ENCODE measurements around the gene NRBP1. TPM values are rescaled to one million over a fixed set of nuclear protein-coding genes. Genes with fewer than 3 reads are reported as not detected.
A peak's percentile ranks its signal among the peaks of the same experiment; 100 is the strongest.

NRBP1 gene
- total and polyA plus RNA-seq, 4 donors: 34.3 to 56.9 (median 46.0) TPM

DNA sequence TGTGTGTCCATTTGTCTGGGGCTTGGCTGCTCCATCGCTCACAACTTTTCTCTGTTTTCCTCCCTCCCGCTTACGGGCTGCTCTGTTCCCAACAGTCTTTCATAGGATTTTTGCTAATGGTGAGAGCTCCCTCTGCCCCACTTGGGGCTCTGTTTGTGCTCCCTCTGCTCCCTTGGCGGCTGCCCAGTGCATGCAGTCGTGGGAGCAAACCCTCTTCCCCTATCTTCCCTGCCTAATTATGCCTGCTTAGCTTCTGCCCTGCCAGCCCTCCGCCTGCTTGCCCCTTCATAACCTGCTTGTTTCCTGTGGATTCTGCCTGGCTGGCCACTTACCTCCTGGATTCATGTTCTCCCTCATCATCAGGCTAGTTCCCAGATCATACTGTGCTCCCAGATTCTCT is 7.2 kb downstream of the NRBP1 start:
- WGBS: 92% methylated on average over 6 of the region's 6 CpGs
- no peaks in the 10 kb centered on the region for H3K9me3 ChIP-seq (ENCODE audit: control insufficient read depth in 4 of 4, low read length in 3 of 4)
- no peak for TF ChIP-seq SP1 (IDR thresholded peaks at IDR 0.05)
- no peak for TF ChIP-seq FOXA1 (IDR thresholded peaks at IDR 0.05)
- no peak for TF ChIP-seq EGR1 (IDR thresholded peaks at IDR 0.05; ENCODE audit: low read depth in 2 of 2)
- no peak overlapping the region for H3K27ac ChIP-seq (ENCODE audit: low read depth in 1 of 2, low read length in 2 of 2)
- peaks cover 17 to 62% (median 56%) of the 10 kb centered on the region in 4 donors for H3K36me3 ChIP-seq (ENCODE audit: control insufficient read depth in 4 of 4, insufficient read depth in 3 of 4, low read depth in 1 of 4, low read length in 3 of 4)
- no peak overlapping the region for H3K9ac ChIP-seq (ENCODE audit: low read depth in 1 of 2, low read length in 2 of 2)
- H3K4me3 ChIP-seq (ENCODE audit: low read depth in 1 of 3, low read length in 3 of 3): no peak overlapping the region
- no peak for DNase-seq (ENCODE audit: low spot score)
- H3K4me1 ChIP-seq (ENCODE audit: control insufficient read depth in 4 of 4, insufficient read depth in 4 of 4, low read length in 3 of 4): peaks cover 0 to 4% (median under 1%) of the 10 kb centered on the region in 4 donors
- H3K27me3 ChIP-seq (ENCODE audit: control insufficient read depth in 4 of 4, insufficient read depth in 4 of 4, low read length in 3 of 4): no peaks in the 10 kb centered on the region

GRCh38 chr2:27441226-27441926 is 12.9 kb downstream of the NRBP1 start:
- Histone ChIP-seq H3K36me3 (ENCODE audit: control insufficient read depth in 4 of 4, insufficient read depth in 3 of 4, low read depth in 1 of 4, low read length in 3 of 4) (peaks cover 14 to 51% (median 39%) of the 10 kb centered on the region in 4 donors), H3K4me1 (ENCODE audit: control insufficient read depth in 4 of 4, insufficient read depth in 4 of 4, low read length in 3 of 4) (peaks cover 3 to 10% (median 6%) of the 10 kb centered on the region in 4 donors), H3K27ac (ENCODE audit: low read depth in 1 of 2, low read length in 2 of 2) (no peak overlapping the region), H3K9me3 (ENCODE audit: control insufficient read depth in 4 of 4, low read length in 3 of 4) (no peaks in the 10 kb centered on the region), H3K9ac (ENCODE audit: low read depth in 1 of 2, low read length in 2 of 2) (no peak overlapping the region), H3K4me3 (ENCODE audit: low read depth in 1 of 3, low read length in 3 of 3) (no peak overlapping the region), H3K27me3 (ENCODE audit: control insufficient read depth in 4 of 4, insufficient read depth in 4 of 4, low read length in 3 of 4) (no peaks in the 10 kb centered on the region)
- WGBS: 93% methylated on average over 10 of the region's 10 CpGs
- TF ChIP-seq FOXA1 (IDR thresholded peaks at IDR 0.05) (no peak), YY1 (IDR thresholded peaks at IDR 0.05) (no peak)
- DNase-seq (ENCODE audit: low spot score): peak; percentile 61

GRCh38 chr2:27441958-27442919 is 13.8 kb downstream of the NRBP1 start, which contains the start of gene KRTCAP3:
Gene KRTCAP3 (plus strand): TSS chr2:27442381. CDS start chr2:27442413, 32 bp downstream.
- 30% methylated on average over 80 of the region's 80 CpGs for WGBS

More at GRCh38 chr2:27441958-27442919, 13.8 kb downstream of the NRBP1 start, which contains the start of gene KRTCAP3:
- peaks cover 3 to 10% (median 6%) of the 10 kb centered on the region in 4 donors for H3K4me1 ChIP-seq (ENCODE audit: control insufficient read depth in 4 of 4, insufficient read depth in 4 of 4, low read length in 3 of 4)
- no peak within 1 kb of the TSS for H3K27ac ChIP-seq (ENCODE audit: low read depth in 1 of 2, low read length in 2 of 2)
- TF ChIP-seq CTCF (IDR thresholded peaks at IDR 0.05; ENCODE audit: low read depth, low read length, missing input control): peak; percentile 28
- peak; percentile 27 to 70 for TF ChIP-seq RAD21 (IDR thresholded peaks at IDR 0.05)
- no peak for TF ChIP-seq JUND (IDR thresholded peaks at IDR 0.05)
- TF ChIP-seq TAF1 (conservative IDR thresholded peaks at IDR 0.05): no peak
- no peaks in the 10 kb centered on the region for H3K9me3 ChIP-seq (ENCODE audit: control insufficient read depth in 4 of 4, low read length in 3 of 4)
- H3K27me3 ChIP-seq (ENCODE audit: control insufficient read depth in 4 of 4, insufficient read depth in 4 of 4, low read length in 3 of 4): no peaks in the 10 kb centered on the region
- peak; percentile 73 for DNase-seq (ENCODE audit: low spot score)
- H3K9ac ChIP-seq (ENCODE audit: low read depth in 1 of 2, low read length in 2 of 2): no peak within 1 kb of the TSS
- H3K4me3 ChIP-seq (ENCODE audit: low read depth in 1 of 3, low read length in 3 of 3): peak within 1 kb of the TSS in 1 of 3 donors; percentile 49
- peaks cover 9 to 42% (median 32%) of the 10 kb centered on the region in 4 donors for H3K36me3 ChIP-seq (ENCODE audit: control insufficient read depth in 4 of 4, insufficient read depth in 3 of 4, low read depth in 1 of 4, low read length in 3 of 4)

All from liver (tissue), 9 donors.